CD4-positive, alpha-beta T cell treated with Interleukin-21 for 1 hour (primary cell): ENCODE results near the gene ALG1L2.
A peak's percentile ranks its signal among the peaks of the same experiment; 100 is the strongest.
"Not testable (repeated sequence)": the region's sequence is repeated elsewhere in the genome, so short reads cannot be mapped to it uniquely, and the experiment has no call there.

Source experiments
- DNase-seq: peaks from one replicate; pipeline ENCODE4 v3.0.0-alpha.2; 2020

Gene ALG1L2

DNA sequence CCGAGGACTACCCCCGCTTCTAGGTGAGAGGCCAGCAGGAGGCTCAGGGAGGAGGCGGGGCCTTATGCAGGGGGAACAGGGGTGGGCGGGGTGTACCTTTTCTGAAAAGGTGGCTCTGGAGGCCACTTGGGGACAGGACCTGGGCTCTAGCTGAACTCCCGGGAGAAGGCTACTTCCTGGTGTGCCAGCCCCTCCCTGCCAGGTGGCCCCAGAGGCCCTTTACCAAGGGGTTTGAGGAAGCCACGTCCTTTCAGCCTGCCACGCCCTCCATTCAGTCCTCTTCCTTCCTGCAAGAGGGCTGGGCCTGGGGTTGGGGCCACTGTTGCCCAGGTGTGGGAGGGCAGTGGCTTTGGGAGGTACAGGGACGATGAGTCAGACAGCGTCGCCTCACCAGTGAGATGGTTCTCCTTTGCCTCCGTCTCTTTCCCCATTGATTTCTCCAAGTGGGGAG, 12.9 kb downstream of the ALG1L2 start:
- DNase-seq, result peak; percentile 42

GRCh38 chr3:130095858-130096257, 14.2 kb downstream of the ALG1L2 start:
- DNase-seq, result not testable (repeated sequence)

DNA sequence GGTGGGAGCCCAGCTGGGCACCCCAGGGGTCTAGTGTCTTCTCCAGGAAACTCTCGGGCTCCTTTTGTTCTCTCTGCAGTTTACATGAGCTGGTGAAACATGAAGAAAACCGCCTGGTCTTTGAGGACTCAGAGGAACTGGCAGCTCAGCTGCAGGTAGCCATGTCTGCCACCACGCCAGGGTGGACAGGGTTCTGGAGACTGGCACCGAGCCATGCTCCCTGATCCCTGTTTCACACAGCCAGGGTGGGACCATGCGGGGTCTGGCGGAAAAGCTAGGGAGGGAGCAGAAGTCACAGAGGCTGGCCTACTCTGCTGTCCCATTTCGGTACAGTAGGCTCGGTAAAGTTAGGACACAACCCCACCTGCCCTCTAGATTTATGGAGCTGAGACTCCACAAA, 15.5 kb downstream of the ALG1L2 start:
- not testable (repeated sequence) for DNase-seq

DNA sequence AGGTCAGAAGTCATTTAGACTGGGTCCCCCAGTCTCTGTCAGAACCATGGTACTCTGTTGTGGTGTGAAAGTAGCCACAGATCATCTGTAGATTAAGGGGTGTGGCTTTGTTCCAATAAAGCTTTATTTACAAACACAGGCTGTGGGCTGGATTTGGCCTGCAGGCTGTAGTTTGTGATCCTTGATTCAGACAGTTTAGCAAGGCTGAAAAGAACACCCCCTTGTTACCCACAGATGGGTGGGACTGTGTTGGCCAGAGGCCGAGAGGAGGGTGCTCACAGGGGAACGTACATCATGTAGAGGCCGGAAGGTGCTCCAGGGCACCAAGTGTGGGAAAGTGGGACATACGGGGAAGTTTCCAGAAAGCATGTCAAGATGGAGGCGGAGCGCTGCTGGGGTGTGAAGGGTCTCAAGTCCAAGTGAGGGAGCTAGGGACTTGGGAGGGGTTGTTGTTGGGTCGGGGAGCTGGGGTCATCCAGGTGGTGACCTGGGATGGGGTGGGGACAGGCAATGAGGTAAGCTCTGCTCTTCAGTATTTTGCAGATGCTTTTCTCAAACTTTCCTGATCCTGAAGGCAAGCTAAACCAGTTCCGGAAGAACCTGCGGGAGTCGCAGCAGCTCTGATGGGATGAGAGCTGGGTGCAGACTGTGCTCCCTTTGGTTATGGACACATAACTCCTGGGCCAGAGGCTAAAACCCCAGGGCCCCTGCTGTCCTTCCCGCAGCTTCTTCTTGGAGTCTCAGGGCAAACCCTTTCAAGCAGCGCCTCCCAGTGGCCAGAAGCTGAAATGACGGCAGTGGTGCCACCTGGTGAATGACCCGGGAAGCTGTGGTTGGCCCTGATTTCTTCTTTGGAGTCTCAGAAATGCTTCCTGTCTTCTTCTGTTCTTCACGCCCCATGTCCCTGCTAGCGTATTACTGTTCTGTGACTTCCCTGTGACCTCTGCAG, 16.3 kb downstream of the ALG1L2 start:
- peak; percentile 71 for DNase-seq

DNA sequence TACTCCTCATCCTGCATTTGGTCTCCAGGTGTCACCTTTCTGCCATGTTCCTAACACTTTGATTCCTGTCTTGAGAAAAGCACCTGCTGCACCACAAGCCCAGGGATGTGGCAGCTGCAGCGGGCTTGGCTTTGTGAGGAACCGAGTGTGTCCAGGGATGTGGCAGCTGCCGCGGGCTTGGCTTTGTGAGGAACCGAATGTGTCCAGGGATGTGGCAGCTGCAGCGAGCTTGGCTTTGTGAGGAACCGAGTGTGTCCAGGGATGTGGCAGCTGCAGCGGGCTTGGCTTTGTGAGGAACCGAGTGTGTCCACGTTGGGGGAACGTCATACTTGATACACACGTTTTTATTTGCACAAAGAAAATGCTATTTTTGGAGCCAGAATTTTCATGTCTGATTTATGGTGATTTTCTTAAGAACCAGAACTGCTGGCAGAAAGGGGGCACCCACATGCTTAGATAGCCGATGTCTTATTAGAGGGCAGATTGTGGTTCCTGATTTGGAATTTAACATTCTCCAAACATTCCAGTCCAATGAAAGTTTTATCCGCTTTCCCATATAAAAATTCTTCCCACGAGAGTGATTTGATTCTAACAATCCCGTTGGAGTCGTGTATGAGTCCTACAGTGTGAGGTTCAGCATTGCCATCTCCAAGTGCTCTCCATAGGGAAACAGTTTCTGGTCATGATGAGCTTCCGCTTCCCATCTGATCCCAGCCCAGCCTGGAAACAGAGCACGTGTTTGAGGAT, 17.2 kb downstream of the ALG1L2 start:
- not testable (repeated sequence) for DNase-seq

DNA sequence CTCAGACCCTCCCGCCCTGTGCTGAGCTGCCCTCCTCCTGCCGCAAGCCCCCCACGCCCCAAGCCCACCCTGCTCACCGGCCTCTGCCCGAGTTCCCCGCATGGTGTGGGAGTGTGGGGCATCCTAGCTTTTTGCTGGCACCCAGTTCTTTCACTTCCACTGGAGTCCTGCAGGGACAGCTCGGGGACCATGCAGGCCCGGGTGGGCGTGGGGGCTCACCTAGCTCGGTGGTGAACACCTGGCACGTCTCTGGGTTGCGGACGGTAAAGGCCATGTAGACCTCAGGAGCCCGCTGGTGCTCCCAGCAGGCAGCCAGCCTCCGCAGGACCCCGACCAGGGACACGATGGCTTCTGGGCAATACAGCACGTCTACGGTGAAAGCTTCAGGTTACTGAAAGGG, 20.9 kb downstream of the ALG1L2 start:
- not testable (repeated sequence) for DNase-seq

DNA sequence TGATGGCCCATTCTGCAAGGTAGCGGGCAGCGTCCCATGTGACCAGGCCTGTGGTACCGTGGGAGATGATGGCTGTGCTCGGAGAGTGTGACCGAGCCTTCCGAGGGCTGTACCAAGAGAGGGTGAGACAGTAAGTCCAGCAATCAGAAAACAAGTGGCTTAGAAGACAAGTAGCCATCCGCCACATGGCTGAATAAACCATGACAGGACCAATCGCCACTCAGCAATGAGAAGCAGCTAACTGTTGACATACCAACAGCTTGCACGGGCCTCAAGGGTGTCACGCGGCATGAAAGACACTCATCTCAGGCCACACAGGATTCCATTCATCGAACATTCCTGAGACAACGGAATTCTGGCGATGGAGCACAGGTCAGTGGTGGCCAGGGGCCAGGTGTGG, 22.6 kb downstream of the ALG1L2 start:
- not testable (repeated sequence) for DNase-seq

- not testable (repeated sequence) for DNase-seq
Observed at GRCh38 chr3:130107333-130107995, 25.8 kb downstream of the ALG1L2 start.

GRCh38 chr3:130108836-130109585, 27.4 kb downstream of the ALG1L2 start:
- not testable (repeated sequence) for DNase-seq

- not testable (repeated sequence) for DNase-seq
Observed at GRCh38 chr3:130110386-130111169, 28.9 kb downstream of the ALG1L2 start.

DNA sequence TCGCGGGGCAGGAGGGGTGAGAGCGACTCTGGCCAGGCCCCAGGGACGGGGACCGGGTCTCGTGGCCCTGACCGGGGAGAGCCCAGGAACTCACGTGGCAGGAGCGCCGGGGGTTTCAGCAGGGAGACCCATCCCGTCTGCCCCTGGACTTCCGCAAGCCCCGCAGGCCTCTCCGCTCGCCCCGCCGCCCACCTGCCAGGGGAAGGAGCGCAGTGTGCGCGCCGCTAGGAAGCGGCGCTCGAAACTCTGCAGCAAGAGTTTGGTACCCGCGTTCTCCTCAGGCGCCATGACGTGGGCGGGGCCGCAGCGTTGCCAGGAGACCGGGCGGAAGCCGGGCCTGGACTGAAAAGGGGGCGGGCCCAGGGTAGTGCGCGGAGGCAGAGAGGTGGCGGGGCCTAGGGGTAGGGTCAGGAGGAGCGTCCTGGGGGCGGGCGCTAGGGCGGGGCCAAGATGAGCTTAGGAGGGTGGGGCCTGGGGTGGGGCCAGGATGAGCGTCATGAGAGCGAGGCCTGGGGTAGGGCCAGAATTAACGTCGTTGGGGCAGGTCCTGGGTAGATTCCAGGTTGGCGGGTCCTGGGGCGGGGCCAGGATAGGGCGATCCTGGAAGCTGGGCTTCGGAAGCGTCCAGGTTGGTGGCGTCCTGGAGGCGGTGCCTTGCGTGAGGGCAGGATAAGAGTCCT, 29.7 kb downstream of the ALG1L2 start:
- DNase-seq, result peak; percentile 99

- DNase-seq, result peak; percentile 100
Observed at GRCh38 chr3:130111865-130112747, 30.5 kb downstream of the ALG1L2 start.

GRCh38 chr3:130112748-130113073, 31.1 kb downstream of the ALG1L2 start:
- not testable (repeated sequence) for DNase-seq

GRCh38 chr3:130115400-130115799, 33.8 kb downstream of the ALG1L2 start:
- DNase-seq, result not testable (repeated sequence)

DNA sequence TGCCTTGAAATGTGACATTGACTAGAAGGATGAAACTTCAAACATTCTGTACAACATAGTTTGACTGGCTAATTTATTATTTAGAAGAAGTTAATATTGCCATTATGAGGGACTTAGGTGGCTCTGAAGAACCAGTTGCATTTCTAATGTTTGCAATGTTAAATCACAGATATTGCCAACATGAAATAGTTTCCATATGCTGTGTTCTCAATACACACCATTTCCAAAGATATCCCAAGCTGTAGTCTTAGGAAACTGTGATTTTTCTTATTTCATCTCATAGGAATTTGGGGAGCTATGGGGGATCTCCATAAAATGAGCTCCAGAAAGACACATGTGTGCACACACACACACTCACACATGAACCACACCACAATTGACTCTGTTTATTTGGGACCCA, 36.3 kb downstream of the ALG1L2 start:
- no peak for DNase-seq

GRCh38 chr3:130119824-130120223, 38.2 kb downstream of the ALG1L2 start:
- not testable (repeated sequence) for DNase-seq

DNA sequence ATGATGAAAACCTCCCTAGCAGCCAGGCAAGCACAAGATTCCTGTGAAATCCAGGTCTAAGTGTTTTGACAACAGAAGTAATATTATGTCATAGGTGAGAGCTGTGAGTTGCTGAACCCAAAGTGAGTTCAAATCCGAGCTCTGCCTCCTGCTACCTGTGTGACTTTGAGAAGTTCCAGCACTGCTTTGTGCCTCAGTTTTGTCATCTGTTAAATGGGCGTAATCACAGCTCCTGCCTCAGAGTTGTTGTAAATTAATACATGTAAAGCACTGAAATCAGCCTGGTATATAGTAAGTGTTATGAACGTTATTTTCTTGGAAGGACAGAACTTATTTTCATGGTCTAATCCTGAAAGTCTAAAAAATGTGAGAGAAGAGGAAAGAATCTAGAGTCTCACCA, 38.7 kb downstream of the ALG1L2 start:
- DNase-seq, result not testable (repeated sequence)

DNA sequence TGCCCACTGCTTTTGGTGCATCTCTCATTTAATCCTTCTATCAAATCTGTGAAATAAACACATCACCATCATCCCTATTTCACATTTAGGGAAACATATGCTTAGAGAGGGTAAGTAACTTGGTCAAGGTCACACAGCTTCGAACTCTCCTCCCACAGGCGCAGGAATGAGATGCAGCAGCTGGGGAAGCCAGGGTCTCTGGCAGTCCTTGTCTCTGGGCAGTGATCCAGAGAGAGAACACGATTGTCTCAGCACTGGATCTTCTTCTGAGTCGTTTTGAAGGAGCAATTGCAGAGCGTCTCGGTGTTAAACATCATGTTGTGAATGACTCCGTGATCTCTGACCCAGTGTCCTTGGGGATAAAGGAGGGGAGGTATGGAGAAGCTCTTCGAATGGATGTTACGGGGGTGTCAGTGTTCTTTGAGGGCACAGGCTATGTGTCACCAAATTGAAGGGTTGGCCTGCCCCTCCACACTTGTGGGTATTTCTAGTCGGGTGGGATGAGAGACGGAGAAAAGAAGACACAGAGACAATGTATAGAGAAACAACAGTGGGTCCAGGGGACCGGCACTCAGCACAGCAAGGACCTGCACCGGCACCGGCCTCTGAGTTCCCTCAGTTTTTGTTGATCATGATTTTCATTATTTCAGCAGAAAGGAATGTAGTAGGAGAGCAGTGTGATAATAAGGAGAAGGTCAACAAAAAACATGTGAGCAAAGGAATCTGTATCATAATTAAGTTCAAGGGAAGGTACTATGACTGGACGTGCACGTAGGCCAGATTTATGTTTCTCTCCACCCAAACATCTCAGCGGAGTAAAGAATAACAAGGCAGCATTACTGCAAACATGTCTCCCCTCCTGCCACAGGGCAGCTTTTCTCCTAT, 41.5 kb downstream of the ALG1L2 start:
- not testable (repeated sequence) for DNase-seq

DNA sequence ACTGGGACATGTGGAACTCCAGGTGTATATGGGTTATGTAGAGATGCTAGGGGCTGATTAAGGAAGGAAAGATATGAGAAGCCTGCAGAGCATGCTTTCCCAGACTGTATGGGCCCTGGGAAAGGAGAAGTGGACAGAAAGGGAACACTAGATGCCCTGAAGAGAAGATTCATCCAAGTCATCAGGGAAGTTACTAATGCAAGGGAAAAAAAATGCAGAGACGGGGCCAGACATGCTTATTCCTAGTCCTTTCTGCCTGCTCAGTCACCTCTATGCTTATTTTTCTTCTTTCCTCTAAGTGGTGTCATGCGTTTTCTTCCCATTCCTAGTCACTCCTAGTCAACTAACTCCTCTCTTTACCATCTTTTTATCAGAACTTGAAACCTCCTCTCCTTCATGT, 43.8 kb downstream of the ALG1L2 start:
- DNase-seq, result not testable (repeated sequence)
